ENCODE results near the gene SMIM5. TPM values are rescaled to one million over a fixed set of nuclear protein-coding genes. Genes with fewer than 3 reads are reported as not detected.

Gene SMIM5
- total RNA-seq, 4 donors from 2014 or later, result 0.22 TPM; not detected in 3

DNA sequence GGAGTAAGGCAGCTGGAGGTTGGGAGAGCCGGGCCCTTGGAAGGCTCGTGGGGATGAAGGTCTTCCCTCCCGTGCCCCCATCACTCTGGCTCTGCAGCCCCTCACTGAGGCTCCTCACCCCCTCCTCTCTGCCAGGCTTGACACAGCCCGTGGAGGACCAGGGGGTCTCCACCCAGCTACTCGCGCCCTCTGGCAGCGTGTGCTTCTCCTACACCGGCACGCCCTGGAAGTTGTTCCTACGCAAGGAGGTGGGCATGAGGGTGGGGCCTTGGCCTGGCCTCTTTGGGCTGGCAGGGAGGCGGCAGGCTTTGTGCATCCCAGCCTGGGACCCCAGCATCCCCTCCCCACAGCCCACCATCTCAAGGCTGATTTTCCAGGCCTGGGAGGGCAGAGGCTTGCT is 15.6 kb upstream of the SMIM5 start:
- TF ChIP-seq, protein P1, sequence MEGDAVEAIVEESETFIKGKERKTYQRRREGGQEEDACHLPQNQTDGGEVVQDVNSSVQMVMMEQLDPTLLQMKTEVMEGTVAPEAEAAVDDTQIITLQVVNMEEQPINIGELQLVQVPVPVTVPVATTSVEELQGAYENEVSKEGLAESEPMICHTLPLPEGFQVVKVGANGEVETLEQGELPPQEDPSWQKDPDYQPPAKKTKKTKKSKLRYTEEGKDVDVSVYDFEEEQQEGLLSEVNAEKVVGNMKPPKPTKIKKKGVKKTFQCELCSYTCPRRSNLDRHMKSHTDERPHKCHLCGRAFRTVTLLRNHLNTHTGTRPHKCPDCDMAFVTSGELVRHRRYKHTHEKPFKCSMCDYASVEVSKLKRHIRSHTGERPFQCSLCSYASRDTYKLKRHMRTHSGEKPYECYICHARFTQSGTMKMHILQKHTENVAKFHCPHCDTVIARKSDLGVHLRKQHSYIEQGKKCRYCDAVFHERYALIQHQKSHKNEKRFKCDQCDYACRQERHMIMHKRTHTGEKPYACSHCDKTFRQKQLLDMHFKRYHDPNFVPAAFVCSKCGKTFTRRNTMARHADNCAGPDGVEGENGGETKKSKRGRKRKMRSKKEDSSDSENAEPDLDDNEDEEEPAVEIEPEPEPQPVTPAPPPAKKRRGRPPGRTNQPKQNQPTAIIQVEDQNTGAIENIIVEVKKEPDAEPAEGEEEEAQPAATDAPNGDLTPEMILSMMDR (IDR thresholded peaks at IDR 0.05 in 4 of 5, conservative IDR thresholded peaks at IDR 0.05 in 1 of 5), result no peak
- TF ChIP-seq POLR2A (IDR thresholded peaks at IDR 0.05), result no peak
- in situ Hi-C loops (cut with MboI; ENCODE audit: low sequenced_read_pairs in 4 of 4), result no loop called here
- intact Hi-C loops (cut with DNase I; ENCODE audit: low total_unique reads), result no loop called here
- DNase-seq, result no peak
- ATAC-seq, result no peak
- Histone ChIP-seq H3K4me1 (no peaks in the 10 kb centered on the region), H3K36me3 (peaks cover 0 to 6% of the 10 kb centered on the region in 2 donors), H3K9me3 (no peaks in the 10 kb centered on the region), H3K27ac (no peak overlapping the region), H3K4me3 (no peak overlapping the region), H3K27me3 (no peaks in the 10 kb centered on the region)

DNA sequence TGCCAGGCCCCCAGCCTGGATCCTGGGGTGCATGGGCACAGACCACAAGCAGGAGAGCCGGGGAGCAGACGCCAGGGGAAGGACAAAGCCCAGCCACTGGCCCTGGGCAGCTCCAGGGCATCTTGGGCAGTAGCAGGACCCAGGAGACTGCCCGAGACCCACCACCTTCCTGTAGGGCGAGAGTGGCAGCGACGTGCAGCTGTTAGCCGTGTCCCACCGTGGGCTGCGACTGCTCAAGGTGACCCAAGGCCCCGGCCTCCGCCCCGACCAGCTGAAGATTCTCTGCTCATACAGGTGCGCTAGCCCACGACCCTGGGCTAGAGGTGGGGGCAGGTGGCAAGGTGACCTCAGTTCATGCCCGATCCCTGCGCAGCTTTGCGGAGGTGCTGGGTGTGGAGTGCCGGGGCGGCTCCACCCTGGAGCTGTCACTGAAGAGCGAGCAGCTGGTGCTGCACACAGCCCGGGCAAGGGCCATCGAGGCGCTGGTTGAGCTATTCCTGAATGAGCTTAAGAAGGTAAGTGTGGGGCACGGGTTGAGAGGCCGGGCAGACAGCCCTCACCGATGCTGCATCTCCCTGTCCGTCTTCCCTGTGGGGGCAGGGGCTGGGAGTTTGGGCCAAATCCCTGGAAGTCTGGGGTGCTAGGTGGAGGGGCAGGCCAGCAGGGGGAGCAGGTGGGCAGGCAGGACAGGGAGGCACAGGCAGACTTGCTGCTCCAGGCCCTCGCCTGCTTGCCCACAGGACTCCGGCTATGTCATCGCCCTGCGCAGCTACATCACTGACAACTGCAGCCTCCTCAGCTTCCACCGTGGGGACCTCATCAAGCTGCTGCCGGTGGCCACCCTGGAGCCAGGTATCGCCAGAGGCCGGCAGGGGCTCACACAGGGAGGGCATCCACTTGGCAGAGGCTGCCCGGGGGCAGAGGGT is 13.5 kb upstream of the SMIM5 start:
- intact Hi-C loops (cut with DNase I; ENCODE audit: low total_unique reads) (no loop called here), in situ Hi-C loops (cut with MboI; ENCODE audit: low sequenced_read_pairs in 4 of 4) (no loop called here)
- no peak for TF ChIP-seq POLR2A (IDR thresholded peaks at IDR 0.05)
- TF ChIP-seq, protein P1 (IDR thresholded peaks at IDR 0.05 in 4 of 5, conservative IDR thresholded peaks at IDR 0.05 in 1 of 5), result peak in 3 of 5 experiments; percentile 6 to 39 (median 31)
- ATAC-seq, result no peak
- H3K27me3 ChIP-seq, result no peaks in the 10 kb centered on the region
- peaks cover 0 to 6% of the 10 kb centered on the region in 2 donors for H3K36me3 ChIP-seq
- peaks cover 0 to 9% of the 10 kb centered on the region in 2 donors for H3K4me1 ChIP-seq
- no peak for DNase-seq
- no peak overlapping the region for H3K27ac ChIP-seq
- no peak overlapping the region for H3K4me3 ChIP-seq
- H3K9me3 ChIP-seq, result no peaks in the 10 kb centered on the region

DNA sequence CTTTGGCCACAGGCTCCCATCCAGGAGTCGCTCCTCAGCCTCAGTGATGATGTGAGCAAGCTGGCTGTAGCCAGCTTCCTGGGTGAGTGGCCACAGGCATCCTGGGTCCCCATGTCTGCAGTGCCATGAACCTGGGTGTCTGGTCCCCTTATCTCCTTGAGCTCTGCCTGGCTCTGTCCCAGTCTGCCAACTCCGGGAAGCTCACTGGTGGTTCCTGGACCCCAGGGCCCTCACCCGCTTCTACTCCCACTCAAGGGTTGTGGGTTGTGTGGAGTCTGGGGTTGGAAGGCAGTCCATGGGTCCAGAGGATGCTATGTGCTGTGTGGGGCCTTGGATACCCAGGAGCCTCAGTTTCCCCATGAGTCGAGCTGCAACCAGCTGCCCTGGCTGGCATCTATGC is 11.7 kb upstream of the SMIM5 start:
- H3K27ac ChIP-seq, result no peak overlapping the region
- H3K4me1 ChIP-seq, result peaks cover 0 to 9% of the 10 kb centered on the region in 2 donors
- DNase-seq (no peak), ATAC-seq (no peak)
- H3K4me3 ChIP-seq, result no peak overlapping the region
- in situ Hi-C loops (cut with MboI; ENCODE audit: low sequenced_read_pairs in 4 of 4) (no loop called here), intact Hi-C loops (cut with DNase I; ENCODE audit: low total_unique reads) (no loop called here)
- no peak for TF ChIP-seq POLR2A (IDR thresholded peaks at IDR 0.05)
- TF ChIP-seq, protein P1 (IDR thresholded peaks at IDR 0.05 in 4 of 5, conservative IDR thresholded peaks at IDR 0.05 in 1 of 5), result no peak
- H3K27me3 ChIP-seq, result no peaks in the 10 kb centered on the region
- no peaks in the 10 kb centered on the region for H3K9me3 ChIP-seq
- peaks cover 0 to 14% of the 10 kb centered on the region in 2 donors for H3K36me3 ChIP-seq

DNA sequence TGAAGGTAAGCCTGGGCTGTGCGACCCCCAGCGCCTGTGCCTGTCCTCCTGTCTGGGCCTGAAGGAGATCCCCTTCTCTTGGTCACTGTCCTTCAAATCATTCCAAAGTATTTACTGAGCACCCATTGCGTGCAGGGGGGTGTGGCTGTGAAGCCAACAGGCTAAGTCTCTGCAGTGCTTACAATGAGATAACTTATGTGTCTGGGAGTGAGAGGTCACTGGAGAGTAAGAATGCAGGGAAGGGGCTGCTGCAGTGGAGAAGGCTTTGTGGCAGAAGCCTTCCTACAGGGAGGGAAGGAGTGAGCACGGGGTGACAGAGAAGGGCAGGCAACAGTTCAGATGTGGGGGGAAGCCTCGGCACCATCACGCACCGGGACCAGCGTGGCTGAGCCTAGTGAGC is 11.2 kb upstream of the SMIM5 start:
- no peak overlapping the region for H3K4me3 ChIP-seq
- ATAC-seq (no peak), DNase-seq (no peak)
- no peaks in the 10 kb centered on the region for H3K27me3 ChIP-seq
- in situ Hi-C loops (cut with MboI; ENCODE audit: low sequenced_read_pairs in 4 of 4) (no loop called here), intact Hi-C loops (cut with DNase I; ENCODE audit: low total_unique reads) (no loop called here)
- H3K9me3 ChIP-seq, result no peaks in the 10 kb centered on the region
- peaks cover 0 to 15% of the 10 kb centered on the region in 2 donors for H3K36me3 ChIP-seq
- TF ChIP-seq, protein P1 (IDR thresholded peaks at IDR 0.05 in 4 of 5, conservative IDR thresholded peaks at IDR 0.05 in 1 of 5), result no peak
- no peak for TF ChIP-seq POLR2A (IDR thresholded peaks at IDR 0.05)
- H3K27ac ChIP-seq, result no peak overlapping the region
- H3K4me1 ChIP-seq, result peaks cover 0 to 9% of the 10 kb centered on the region in 2 donors

Measured in gastrocnemius medialis (tissue), 4 donors.